Endothelial cell of umbilical vein (primary cell): Measurements from ENCODE around the gene TADA2B. TPM values are rescaled to one million over a fixed set of nuclear protein-coding genes. Genes with fewer than 3 reads are reported as not detected.

Experiments used
- BruUV-seq: library from RNA; stranded (reverse); fragments of 400-500 nt; replicated peaks from 2 replicates; lab custom pipeline; 2021; lab: Mats Ljungman, UMichigan
- CTCF ChIA-PET: fragments of 300-600, 350-600 bp; sonication (Branson Sonifier 250); formaldehyde crosslinking; loops from one replicate; lab custom pipeline; 2021; ENCODE audit warnings: antibody characterized with exemption, inconsistent platforms; lab: Charles Lee
- POLR2A ChIA-PET: fragments of 300-600, 350-600 bp; sonication (Branson Sonifier 250); formaldehyde crosslinking; loops from one replicate; lab custom pipeline; 2021; ENCODE audit warnings: antibody characterized with exemption, inconsistent platforms; lab: Charles Lee
- DNase-seq: peaks from one replicate; pipeline ENCODE4 v3.0.0-alpha.2; 2011; ENCODE audit warnings: low read depth, low spot score
- FAIRE-seq: peaks from 2 replicates; lab custom pipeline; 2011; peaks lifted over from hg19 to GRCh38; lab: Jason Lieb, UNC
- H2AFZ ChIP-seq: 2 replicates; pipeline ENCODE4 v1.6.0; 2012; ENCODE audit warnings: low read depth, low read length, control low read depth, inconsistent platforms
- H3K27ac ChIP-seq: 2 replicates; pipeline ENCODE4 v1.5.1; 2011; ENCODE audit warnings: low read depth, mild to moderate bottlenecking, control low read depth, low read length, moderate library complexity; ENCODE audit not compliant: insufficient read depth
- H3K27me3 ChIP-seq, 2 experiments: 2 replicates each; pipeline versions ENCODE4 v1.6.0 to v1.6.1; 2011; ENCODE audit warnings: low read length in 2 of 2, mixed read lengths in 1 of 2; ENCODE audit not compliant: control insufficient read depth in 2 of 2, insufficient read depth in 2 of 2
- H3K36me3 ChIP-seq, 2 experiments: 2 replicates in 1 of 2; 3 replicates in 1 of 2; pipeline ENCODE4 v1.5.1; 2011; ENCODE audit warnings: low read length in 2 of 2, mild to moderate bottlenecking in 1 of 2, moderate library complexity in 1 of 2; ENCODE audit not compliant: control insufficient read depth in 2 of 2, insufficient read depth in 2 of 2; ENCODE audit errors: extremely low read depth in 1 of 2
- H3K4me1 ChIP-seq: 3 replicates; pipeline ENCODE4 v1.5.1; 2011; ENCODE audit warnings: mild to moderate bottlenecking, low read length; ENCODE audit not compliant: control insufficient read depth, insufficient read depth; ENCODE audit errors: extremely low read depth
- H3K4me2 ChIP-seq: 2 replicates; pipeline ENCODE4 v1.6.1; 2011; ENCODE audit warnings: low read length, control low read depth, mixed read lengths; ENCODE audit not compliant: insufficient read depth
- H3K4me3 ChIP-seq, 3 experiments: fragments of 200-600 bp in 1 of 3; sonication (generic), shearing (Covaris generic) in 1 of 3; replicated peaks in 1 of 3; 2 replicates each; pipeline ENCODE4 v1.5.1; 2011 to 2016; ENCODE audit warnings: control low read depth in 3 of 3, low read length in 3 of 3, mild to moderate bottlenecking in 2 of 3, inconsistent platforms in 1 of 3, low read depth in 1 of 3, moderate library complexity in 1 of 3; ENCODE audit not compliant: insufficient read depth in 1 of 3
- H3K79me2 ChIP-seq: 2 replicates; pipeline ENCODE4 v1.6.0; 2012; ENCODE audit warnings: low read length, inconsistent platforms; ENCODE audit not compliant: control insufficient read depth, insufficient read depth
- H3K9ac ChIP-seq: replicated peaks from 2 replicates; pipeline ENCODE3; 2011; ENCODE audit warnings: low read length, control low read depth; ENCODE audit not compliant: insufficient read depth; ENCODE audit errors: extremely low read depth
- H3K9me1 ChIP-seq: replicated peaks from 3 replicates; pipeline ENCODE4 v1.6.0; 2011; ENCODE audit warnings: mild to moderate bottlenecking, low read length; ENCODE audit not compliant: control insufficient read depth, insufficient read depth; ENCODE audit errors: extremely low read depth
- H3K9me3 ChIP-seq: replicated peaks from 2 replicates; pipeline ENCODE4 v1.5.1; 2012; ENCODE audit warnings: low read length, inconsistent platforms; ENCODE audit not compliant: control insufficient read depth, insufficient read depth
- H4K20me1 ChIP-seq: replicated peaks from 2 replicates; pipeline ENCODE3; 2011; ENCODE audit warnings: mild to moderate bottlenecking, low read length; ENCODE audit not compliant: control insufficient read depth, insufficient read depth; ENCODE audit errors: extremely low read depth
- CTCF ChIP-seq, 2 donors: IDR thresholded peaks; 1 replicate in 1 of 2; 2 replicates in 1 of 2; pipeline ENCODE4 v1.5.1; 2011; ENCODE audit warnings: low read length in 2 of 2, mild to moderate bottlenecking in 2 of 2, moderate library complexity in 2 of 2, control low read depth in 1 of 2, inconsistent platforms in 1 of 2, low read depth in 1 of 2; ENCODE audit not compliant: insufficient read depth in 1 of 2; ENCODE audit errors: extremely low read depth in 1 of 2
- EZH2 ChIP-seq: IDR thresholded peaks from 2 replicates; pipeline ENCODE4 v1.6.1; 2012; ENCODE audit warnings: borderline replicate concordance, low read depth, mild to moderate bottlenecking, moderate library complexity, low read length, inconsistent platforms; ENCODE audit not compliant: severe bottlenecking
- FOS ChIP-seq: IDR thresholded peaks from 2 replicates; pipeline ENCODE4 v1.6.1; 2011; ENCODE audit warnings: mild to moderate bottlenecking, low read length, moderate library complexity, borderline replicate concordance; ENCODE audit not compliant: insufficient read depth
- GATA2 ChIP-seq: IDR thresholded peaks from 2 replicates; pipeline ENCODE4 v1.7.0; 2011; ENCODE audit warnings: low read depth, mild to moderate bottlenecking, moderate library complexity, mixed read lengths, low read length; ENCODE audit not compliant: insufficient read length, insufficient read depth
- JUN ChIP-seq: IDR thresholded peaks from 2 replicates; pipeline ENCODE4 v1.6.1; 2011; ENCODE audit warnings: borderline replicate concordance, low read depth; ENCODE audit not compliant: insufficient read length, insufficient read depth
- MAX ChIP-seq: IDR thresholded peaks from 2 replicates; pipeline ENCODE4 v1.6.1; 2011; ENCODE audit not compliant: insufficient read depth, insufficient read length
- MYC ChIP-seq: IDR thresholded peaks from one replicate; pipeline ENCODE4 v1.6.1; 2011; ENCODE audit warnings: mild to moderate bottlenecking, low read depth, low read length
- POLR2A ChIP-seq: IDR thresholded peaks from 2 replicates; pipeline ENCODE4 v1.6.1; 2012; ENCODE audit warnings: low read depth, mild to moderate bottlenecking, control low read depth, low read length
- POLR2AphosphoS5 ChIP-seq: IDR thresholded peaks from 2 replicates; pipeline ENCODE4 v1.6.1; 2012; ENCODE audit warnings: low read depth, mild to moderate bottlenecking, control low read depth, low read length, moderate library complexity; ENCODE audit not compliant: insufficient read depth
- dilution Hi-C: fragments of 300-500 bp; cut with MboI; formaldehyde crosslinking; loops from one replicate; pipeline ENCODE4 v1.15.0; 2019; ENCODE audit warnings: low sequenced_read_pairs; ENCODE audit not compliant: extremely low pct_ligation_motif_present
- intact Hi-C: fragments of 100-400 bp; cut with micrococcal nuclease; formaldehyde crosslinking; loops from one replicate; pipeline ENCODE4 v1.10.0; 2022
- polyA plus RNA-seq, 4 experiments: library from polyadenylated mRNA; depleted of rRNA in 3 of 4; stranded (reverse) in 3 of 4; unstranded in 1 of 4; fragments of >200 nt; gene quantifications; 2 replicates each; pipeline versions ENCODE4 v1.2.1 to v1.2.3, GENCODE V29; 2011 to 2012; ENCODE audit warnings: missing spikeins in 1 of 4
- total RNA-seq: library from RNA; stranded (reverse); gene quantifications from 2 replicates; pipeline ENCODE4 v1.2.3, GENCODE V29; 2021

Gene TADA2B
- total and polyA plus RNA-seq, 2 donors (not counting 3 experiments of a cell fraction or from before 2014, with no cell fraction given), result 5.5 to 11.5 TPM

- no peak overlapping the region for H3K4me2 ChIP-seq
- no peaks in the 10 kb centered on the region for H3K4me1 ChIP-seq
- dilution Hi-C loops, result no loop called here
- H3K27me3 ChIP-seq, result no peaks in the 10 kb centered on the region
- ChIA-PET CTCF (no interaction called here), POLR2A (no interaction called here)
- H3K27ac ChIP-seq, result no peak overlapping the region
- DNase-seq (no peak), FAIRE-seq (no peak)
- H3K9me1 ChIP-seq, result no peaks in the 10 kb centered on the region
- no peaks in the 10 kb centered on the region for H4K20me1 ChIP-seq
- peaks cover 0 to 20% of the 10 kb centered on the region in 2 experiments for H3K36me3 ChIP-seq
- H3K9ac ChIP-seq, result no peak overlapping the region
- TF ChIP-seq CTCF (IDR thresholded peaks at IDR 0.05; ENCODE audit: extremely low read depth in 1 of 2, insufficient read depth in 1 of 2, low read depth in 1 of 2, low read length in 2 of 2), result no peak
- TF ChIP-seq GATA2, result no peak
- TF ChIP-seq FOS, result no peak
- TF ChIP-seq JUN, result no peak
- no peak for TF ChIP-seq POLR2AphosphoS5
- no peak for TF ChIP-seq EZH2
- TF ChIP-seq MAX, result no peak
- no peak for TF ChIP-seq MYC
- no peak for TF ChIP-seq POLR2A
- no TSS peak for BruUV-seq
- intact Hi-C loops, result no loop called here
- no peaks in the 10 kb centered on the region for H3K9me3 ChIP-seq
- no peaks in the 10 kb centered on the region for H3K79me2 ChIP-seq
- no peak overlapping the region for H3K4me3 ChIP-seq
- no peak overlapping the region for H2AFZ ChIP-seq
Measured at GRCh38 chr4:7018281-7018680, 24.9 kb upstream of the TADA2B start.
